Inflammatory macrophage treated with lipopolysaccharide for 1 hour (primary cell): ENCODE measurements around the gene NSUN4.

Source experiments
- DNase-seq, 2 donors: peaks; one replicate each; pipeline ENCODE4 v3.0.0-alpha.2; 2020 to 2022

The NSUN4 gene

DNA sequence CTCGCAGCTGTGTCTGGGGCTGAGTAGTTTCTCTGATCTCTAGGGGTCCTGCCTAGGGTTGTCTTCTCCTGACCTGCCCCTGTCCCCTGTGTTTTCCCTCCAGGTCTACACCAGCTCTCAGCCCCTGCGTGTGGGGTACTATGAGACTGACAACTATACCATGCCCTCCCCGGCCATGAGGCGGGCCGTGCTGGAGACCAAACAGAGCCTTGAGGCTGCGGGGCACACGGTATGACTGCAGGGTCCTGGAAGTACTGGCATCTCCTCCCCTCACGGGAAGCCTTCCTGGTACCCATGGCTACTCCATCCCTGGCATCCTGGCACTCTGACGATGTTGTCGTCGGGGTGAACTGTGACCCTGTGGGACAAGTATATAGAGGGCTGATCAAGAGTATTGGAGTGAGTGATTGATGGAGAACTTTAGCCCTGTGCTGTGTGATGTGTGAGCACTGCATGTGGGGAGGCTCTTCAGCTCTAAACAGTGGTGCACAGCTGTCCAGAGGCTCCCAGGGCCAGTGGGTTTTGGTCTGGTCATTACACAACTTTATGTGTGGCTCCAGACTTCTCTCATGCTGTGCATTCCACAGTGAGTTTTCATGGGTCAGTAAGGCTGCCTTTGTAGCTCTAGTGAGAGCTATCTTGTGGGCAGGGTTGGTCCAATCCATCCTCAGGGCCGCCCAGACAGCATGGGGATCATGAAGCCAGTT is 67.9 kb downstream of the NSUN4 start:
- DNase-seq, result no peak

DNA sequence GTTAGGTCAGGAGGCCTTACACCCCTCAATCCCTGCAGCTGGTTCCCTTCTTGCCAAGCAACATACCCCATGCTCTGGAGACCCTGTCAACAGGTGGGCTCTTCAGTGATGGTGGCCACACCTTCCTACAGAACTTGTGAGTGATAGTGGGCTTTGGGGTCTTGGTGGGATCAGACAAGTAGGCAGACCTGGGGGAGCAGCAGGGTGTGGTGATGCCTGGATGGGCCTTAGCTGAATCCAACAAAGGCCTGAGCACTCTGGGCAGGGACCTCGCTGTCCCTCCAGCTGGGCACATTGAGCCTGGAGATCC is 68.4 kb downstream of the NSUN4 start:
- DNase-seq, result no peak

GRCh38 chr1:46410156-46411009 is 69.8 kb downstream of the NSUN4 start:
- no peak for DNase-seq

GRCh38 chr1:46411010-46411405 is 70.4 kb downstream of the NSUN4 start:
- DNase-seq, result no peak
